ENCODE data around the gene TBCB. TPM values are rescaled to one million over a fixed set of nuclear protein-coding genes. Genes with fewer than 3 reads are reported as not detected.
A peak's percentile ranks its signal among the peaks of the same experiment; 100 is the strongest.

Gene TBCB
- total RNA-seq, 4 donors from 2014 or later = 118 to 196 (median 154) TPM

DNA sequence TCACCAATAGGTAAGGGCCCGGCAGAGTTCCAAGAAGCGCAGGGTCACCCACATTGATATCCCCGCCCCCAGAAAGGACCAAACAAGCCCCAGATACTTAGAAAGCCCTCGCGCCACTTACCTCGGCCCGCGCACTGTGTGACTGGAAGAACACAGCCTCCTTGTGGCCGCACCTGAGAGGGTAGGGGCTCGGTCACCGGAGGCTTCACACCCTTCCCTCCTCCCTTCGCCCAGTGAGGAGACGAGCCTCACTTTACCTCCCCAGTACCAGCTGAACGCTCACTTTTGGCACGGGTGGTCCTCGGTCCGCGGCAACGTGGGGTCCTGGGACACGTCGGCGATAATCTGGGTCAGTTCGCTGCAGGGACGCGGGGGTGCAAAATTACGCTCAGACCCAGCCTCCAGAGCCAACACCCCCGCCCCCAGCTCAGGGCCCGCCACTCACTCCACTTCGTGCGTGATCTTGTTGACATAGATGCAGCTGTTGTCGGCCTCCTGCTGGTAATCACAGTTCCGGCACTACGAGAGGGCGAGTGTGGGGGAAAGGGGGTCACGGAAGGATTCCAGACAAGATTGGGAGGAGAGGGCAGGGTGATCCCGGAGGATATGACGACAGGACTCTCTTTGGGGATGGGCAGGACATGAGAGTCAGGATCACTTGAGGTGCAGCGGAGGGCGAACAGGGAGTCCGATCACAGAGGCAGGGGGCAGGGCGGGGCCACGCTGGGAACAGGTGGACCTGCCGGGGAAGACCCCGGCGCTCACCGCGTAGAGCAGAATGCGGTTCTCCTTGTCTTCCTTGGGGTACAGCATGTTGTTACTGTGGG, 1.2 kb upstream of the TBCB start:
- Histone ChIP-seq H3K27ac (peak overlapping the region; percentile 89), H3K4me3 (peak overlapping the region; percentile 78 to 90), H3K4me1 (peaks cover 0 to 8% of the 10 kb centered on the region in 2 donors), H3K27me3 (no peaks in the 10 kb centered on the region), H3K9me3 (no peaks in the 10 kb centered on the region), H3K36me3 (no peaks in the 10 kb centered on the region)
- no peak for TF ChIP-seq CTCF (IDR thresholded peaks at IDR 0.05)
- peak in 1 of 2 donors; percentile 42 for DNase-seq
- intact Hi-C loops (cut with DNase I; ENCODE audit: low total_unique reads) = loop anchor here (10.0 kb wide), 1 partner anchor 59 kb away; the partner anchor contains the start of genes THAP8 and WDR62

DNA sequence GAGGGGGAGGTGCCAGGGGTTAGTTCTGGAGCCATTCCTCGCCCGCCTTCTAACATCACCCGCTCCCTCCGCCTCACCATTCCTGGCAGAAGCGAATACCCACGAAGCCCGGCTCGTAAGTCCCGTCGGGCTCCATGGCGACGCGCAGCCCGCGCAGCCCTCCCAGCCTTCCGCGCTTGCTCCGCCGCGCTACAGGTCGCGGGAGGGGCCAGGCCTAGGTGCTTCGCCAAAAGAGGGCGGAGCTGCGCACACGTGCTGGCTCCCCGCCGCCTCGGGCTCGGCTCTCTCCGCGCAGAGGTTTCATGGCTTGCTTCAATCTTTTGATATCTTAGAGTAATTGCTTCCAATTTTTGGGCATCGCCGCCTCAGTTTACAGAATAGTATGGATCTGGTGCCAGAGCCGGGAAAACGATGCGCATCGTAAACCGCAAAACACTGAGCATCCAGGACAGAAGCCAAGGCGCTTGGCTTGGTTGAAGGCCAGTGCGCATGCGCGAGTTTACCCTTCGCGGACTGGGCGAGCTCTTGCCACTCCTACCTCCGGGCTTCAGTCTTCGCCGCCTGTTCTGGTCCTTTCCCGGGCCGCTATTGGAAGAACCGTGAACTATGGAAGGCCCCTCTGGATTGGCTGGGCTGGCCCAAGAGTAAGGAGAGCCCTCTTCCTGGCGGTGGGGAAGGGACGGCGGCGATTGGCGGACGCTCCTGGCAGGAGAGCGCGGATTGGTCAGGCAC, 381 bp upstream of the TBCB start, which contains the start of gene POLR2I:
Gene POLR2I (minus strand): TSS at position 155 of the 732 bp plus-strand sequence. CDS start 19 bp downstream, at position 136.
- Histone ChIP-seq H3K4me1 (peaks cover 0 to 8% of the 10 kb centered on the region in 2 donors), H3K36me3 (no peaks in the 10 kb centered on the region), H3K4me3 (peak within 1 kb of the TSS; percentile 78 to 90), H3K27me3 (no peaks in the 10 kb centered on the region), H3K27ac (peak within 1 kb of the TSS; percentile 89), H3K9me3 (no peaks in the 10 kb centered on the region)
- intact Hi-C loops (cut with DNase I; ENCODE audit: low total_unique reads) = loop anchor here (10.0 kb wide), 1 partner anchor 60 kb away; the partner anchor contains the start of genes THAP8 and WDR62
- peak; percentile 99 to 100 for DNase-seq
- peak in 1 of 2 donors; percentile 84 for TF ChIP-seq POLR2A (IDR thresholded peaks at IDR 0.05)
- peak in 2 of 4 experiments; percentile 16 to 18 for TF ChIP-seq CTCF (IDR thresholded peaks at IDR 0.05)

GRCh38 chr19:36116344-36116637, 1.0 kb downstream of the TBCB start:
- no peak for DNase-seq
- no peak for TF ChIP-seq CTCF (IDR thresholded peaks at IDR 0.05)
- no peak for TF ChIP-seq POLR2A (IDR thresholded peaks at IDR 0.05)
- peak overlapping the region in 1 of 2 donors; percentile 89 for H3K27ac ChIP-seq
- H3K4me3 ChIP-seq = peak overlapping the region; percentile 73 to 90
- intact Hi-C loops (cut with DNase I; ENCODE audit: low total_unique reads) = loop anchor here (10.0 kb wide), 1 partner anchor 61 kb away; the partner anchor contains the start of genes THAP8 and WDR62
- peaks cover 0 to 8% of the 10 kb centered on the region in 2 donors for H3K4me1 ChIP-seq
- no peaks in the 10 kb centered on the region for H3K27me3 ChIP-seq
- H3K9me3 ChIP-seq = no peaks in the 10 kb centered on the region
- H3K36me3 ChIP-seq = no peaks in the 10 kb centered on the region

GRCh38 chr19:36120092-36120983, 5.1 kb downstream of the TBCB start:
- intact Hi-C loops (cut with DNase I; ENCODE audit: low total_unique reads) = no loop called here
- H3K4me3 ChIP-seq = no peak overlapping the region
- DNase-seq = no peak
- H3K27me3 ChIP-seq = no peaks in the 10 kb centered on the region
- TF ChIP-seq CTCF (IDR thresholded peaks at IDR 0.05) (no peak), POLR2A (IDR thresholded peaks at IDR 0.05) (no peak)
- H3K27ac ChIP-seq = no peak overlapping the region
- no peaks in the 10 kb centered on the region for H3K36me3 ChIP-seq
- no peaks in the 10 kb centered on the region for H3K9me3 ChIP-seq
- H3K4me1 ChIP-seq = no peaks in the 10 kb centered on the region

All from uterus (tissue), 4 donors.